H9 (cell line): ENCODE data around the gene CUEDC1. TPM values are rescaled to one million over a fixed set of nuclear protein-coding genes. Genes with fewer than 3 reads are reported as not detected.

Experiments used
- DNase-seq: peaks from one replicate; pipeline ENCODE4 v3.0.0-alpha.2; 2017
- H2AFZ ChIP-seq: one replicate; pipeline ENCODE4 v1.6.1; 2013; ENCODE audit warnings: mild to moderate bottlenecking, low read length, control low read depth, moderate library complexity
- H2AK5ac ChIP-seq: 2 replicates; pipeline ENCODE4 v1.6.1; 2013; ENCODE audit warnings: low read length, control low read depth, mixed read lengths; ENCODE audit not compliant: insufficient read length
- H2BK120ac ChIP-seq: one replicate; pipeline ENCODE4 v1.6.1; 2013; ENCODE audit warnings: low read depth, mild to moderate bottlenecking, low read length, control low read depth, inconsistent platforms; ENCODE audit not compliant: poor library complexity, severe bottlenecking
- H2BK12ac ChIP-seq: 2 replicates; pipeline ENCODE4 v1.6.1; 2013; ENCODE audit warnings: low read length, control low read depth, mixed read lengths, low read depth; ENCODE audit not compliant: insufficient read length
- H2BK15ac ChIP-seq: 2 replicates; pipeline ENCODE4 v1.6.1; 2013; ENCODE audit warnings: low read depth, low read length, control low read depth
- H2BK20ac ChIP-seq: one replicate; pipeline ENCODE4 v1.6.1; 2013; ENCODE audit warnings: low read depth, mild to moderate bottlenecking, low read length, control low read depth, inconsistent platforms; ENCODE audit not compliant: poor library complexity, severe bottlenecking
- H2BK5ac ChIP-seq: 2 replicates; pipeline ENCODE4 v1.6.1; 2013; ENCODE audit warnings: low read length, control low read depth, mixed read lengths; ENCODE audit not compliant: insufficient read length
- H3K14ac ChIP-seq: 2 replicates; pipeline ENCODE4 v1.6.1; 2013; ENCODE audit warnings: low read length, control low read depth; ENCODE audit not compliant: insufficient read depth
- H3K18ac ChIP-seq: 2 replicates; pipeline ENCODE4 v1.6.1; 2013; ENCODE audit warnings: low read depth, mild to moderate bottlenecking, mixed read lengths, low read length, control low read depth; ENCODE audit not compliant: insufficient read length
- H3K23ac ChIP-seq: 2 replicates; pipeline ENCODE4 v1.6.1; 2013; ENCODE audit warnings: low read length, control low read depth, mixed read lengths, low read depth; ENCODE audit not compliant: insufficient read length
- H3K23me2 ChIP-seq: 2 replicates; pipeline ENCODE4 v1.6.1; 2013; ENCODE audit warnings: low read depth, mild to moderate bottlenecking, mixed read lengths, low read length, control low read depth; ENCODE audit not compliant: insufficient read length, poor library complexity, severe bottlenecking
- H3K27ac ChIP-seq: 2 replicates; pipeline ENCODE4 v1.5.1; 2013; ENCODE audit warnings: low read length, control low read depth, mixed read lengths, low read depth; ENCODE audit not compliant: insufficient read length
- H3K27me3 ChIP-seq: 2 replicates; pipeline ENCODE4 v1.6.1; 2013; ENCODE audit warnings: low read length, control low read depth, inconsistent platforms; ENCODE audit not compliant: insufficient read depth
- H3K4ac ChIP-seq: 2 replicates; pipeline ENCODE4 v1.6.1; 2013; ENCODE audit warnings: low read depth, mild to moderate bottlenecking, control low read depth, inconsistent platforms, low read length, moderate library complexity
- H3K4me1 ChIP-seq: 2 replicates; pipeline ENCODE4 v1.6.1; 2013; ENCODE audit warnings: low read length, control low read depth, inconsistent platforms; ENCODE audit not compliant: insufficient read depth
- H3K4me2 ChIP-seq: 2 replicates; pipeline ENCODE4 v1.6.1; 2013; ENCODE audit warnings: low read length, control low read depth, mixed read lengths; ENCODE audit not compliant: insufficient read length, insufficient read depth
- H3K56ac ChIP-seq: 2 replicates; pipeline ENCODE4 v1.6.1; 2013; ENCODE audit warnings: low read depth, mild to moderate bottlenecking, mixed read lengths, low read length, control low read depth; ENCODE audit not compliant: insufficient read length
- H3K79me1 ChIP-seq: 2 replicates; pipeline ENCODE4 v1.6.1; 2013; ENCODE audit warnings: low read depth, mild to moderate bottlenecking, moderate library complexity, low read length, control low read depth, inconsistent platforms; ENCODE audit not compliant: insufficient read depth, poor library complexity, severe bottlenecking
- H3K79me2 ChIP-seq: 2 replicates; pipeline ENCODE4 v1.6.1; 2013; ENCODE audit warnings: low read length, control low read depth, inconsistent platforms; ENCODE audit not compliant: insufficient read depth
- H3K9ac ChIP-seq: 2 replicates; pipeline ENCODE4 v1.6.1; 2013; ENCODE audit warnings: low read length, control low read depth, mixed read lengths; ENCODE audit not compliant: insufficient read length; ENCODE audit errors: extremely low read depth
- H3K9me3 ChIP-seq: one replicate; pipeline ENCODE4 v1.6.1; 2013; ENCODE audit warnings: low read depth, low read length, inconsistent platforms; ENCODE audit not compliant: control insufficient read depth
- H3T11ph ChIP-seq: one replicate; pipeline ENCODE4 v1.6.1; 2013; ENCODE audit warnings: mild to moderate bottlenecking, low read length, control low read depth, inconsistent platforms
- H4K20me1 ChIP-seq: one replicate; pipeline ENCODE4 v1.6.1; 2013; ENCODE audit not compliant: control insufficient read depth, insufficient read length, insufficient read depth
- H4K5ac ChIP-seq: 2 replicates; pipeline ENCODE4 v1.6.1; 2013; ENCODE audit warnings: low read depth, mild to moderate bottlenecking, mixed read lengths, low read length, control low read depth; ENCODE audit not compliant: insufficient read length
- H4K8ac ChIP-seq: replicated peaks from 2 replicates; pipeline ENCODE4 v1.6.1; 2013; ENCODE audit warnings: low read length, control low read depth, mixed read lengths, low read depth; ENCODE audit not compliant: insufficient read length
- H4K91ac ChIP-seq: 2 replicates; pipeline ENCODE4 v1.6.1; 2013; ENCODE audit warnings: low read depth, mild to moderate bottlenecking, moderate library complexity, mixed read lengths, low read length, control low read depth; ENCODE audit not compliant: insufficient read length
- H3K27ac Mint-ChIP-seq, 3 experiments: 2 replicates in 2 of 3; 3 replicates in 1 of 3; pipeline ENCODE4 v1.8.0; 2020 to 2021; ENCODE audit warnings: mixed read lengths in 3 of 3, mild to moderate bottlenecking in 1 of 3, moderate library complexity in 1 of 3
- H3K27me3 Mint-ChIP-seq: 2 replicates; pipeline ENCODE4 v1.8.0; 2021; ENCODE audit warnings: low read depth, mild to moderate bottlenecking, moderate library complexity, mixed read lengths
- H3K36me3 Mint-ChIP-seq, 3 experiments: 2 replicates in 2 of 3; 3 replicates in 1 of 3; pipeline ENCODE4 v1.8.0; 2020 to 2021; ENCODE audit warnings: low read depth in 3 of 3, mixed read lengths in 3 of 3; ENCODE audit not compliant: insufficient read depth in 1 of 3
- H3K4me1 Mint-ChIP-seq, 2 experiments: 2 replicates each; pipeline ENCODE4 v1.8.0; 2020; ENCODE audit warnings: mixed read lengths in 2 of 2
- H3K4me3 Mint-ChIP-seq, 2 experiments: 2 replicates in 1 of 2; 3 replicates in 1 of 2; pipeline ENCODE4 v1.8.0; 2020 to 2021; ENCODE audit warnings: mild to moderate bottlenecking in 2 of 2, mixed read lengths in 2 of 2, moderate library complexity in 1 of 2
- H3K9me3 Mint-ChIP-seq, 2 experiments: 2 replicates in 1 of 2; 3 replicates in 1 of 2; pipeline ENCODE4 v1.8.0; 2020; ENCODE audit warnings: mild to moderate bottlenecking in 2 of 2, mixed read lengths in 2 of 2, moderate library complexity in 1 of 2
- CTCF ChIP-seq: fragments of 200-600 bp; sonication (generic); conservative IDR thresholded peaks from 3 replicates; pipeline ENCODE4 v1.8.0; 2021; ENCODE audit warnings: antibody characterized with exemption, mild to moderate bottlenecking
- WGBS: extraction: QIAGEN DNeasy Blood & Tissue Kit; methylation state at CpG from one replicate; pipeline ENCODE4 v1.1.7; 2013; ENCODE audit warnings: missing lambda C conversion rate, low lambda C conversion rate, mixed read lengths; ENCODE audit not compliant: insufficient read length; ENCODE audit errors: extremely low coverage; 5-methylcytosine and 5-hydroxymethylcytosine counted together
- total RNA-seq: library from RNA; stranded (reverse); gene quantifications from 2 replicates; pipeline ENCODE4 v1.2.1, GENCODE V29; 2021

CUEDC1 gene
- total RNA-seq, 1 experiment from 2014 or later: 7.3 TPM

- Histone ChIP-seq H3K79me1 (no peaks in the 10 kb centered on the region), H3K14ac (no peak overlapping the region), H2AFZ (no peak overlapping the region), H4K20me1 (no peaks in the 10 kb centered on the region), H3K56ac (no peak overlapping the region), H2BK120ac (no peak overlapping the region), H4K8ac (no peak overlapping the region), H2BK20ac (no peak overlapping the region), H3K18ac (no peak overlapping the region), H2BK5ac (no peak overlapping the region), H3K79me2 (no peaks in the 10 kb centered on the region), H3K4me2 (no peak overlapping the region), H3K9me3 (no peaks in the 10 kb centered on the region), H2BK12ac (no peak overlapping the region), H3K4me1 (no peaks in the 10 kb centered on the region; the same call in 1 of the 2 replicates), H3T11ph (no peak overlapping the region), H4K91ac (no peak overlapping the region), H4K5ac (no peak overlapping the region), H3K4ac (no peak overlapping the region), H2BK15ac (no peak overlapping the region), H3K23me2 (peaks cover 22% of the 10 kb centered on the region), H2AK5ac (no peak overlapping the region), H3K27me3 (peaks cover 6% of the 10 kb centered on the region), H3K27ac (no peak overlapping the region), H3K23ac (no peak overlapping the region), H3K9ac (no peak overlapping the region)
- no peak for TF ChIP-seq CTCF
- H3K9me3 Mint-ChIP-seq: peaks cover 0 to 2% of the 10 kb centered on the region in 2 experiments; a peak in 1 of 5 replicates
- 0 out of 7 replicates have a peak, but pooled peaks cover 0 to 3% (median 0%) of the 10 kb centered on the region in 3 experiments for H3K36me3 Mint-ChIP-seq
- no peak overlapping the region; a peak in 1 of 7 replicates for H3K27ac Mint-ChIP-seq
- peaks cover 64% of the 10 kb centered on the region for H3K27me3 Mint-ChIP-seq
- H3K4me3 Mint-ChIP-seq: no peak overlapping the region; a peak in 1 of 5 replicates
- DNase-seq: peak; percentile 34
- no CpG with 5 or more reads among the region's 8 CpGs for WGBS
- peaks cover 36 to 39% of the 10 kb centered on the region in 2 experiments for H3K4me1 Mint-ChIP-seq
Measured at GRCh38 chr17:57957120-57957850, 2.1 kb upstream of the CUEDC1 start.
